Measurements from ENCODE around the gene GLE1.
"Not testable (repeated sequence)": the region's sequence is repeated elsewhere in the genome, so short reads cannot be mapped to it uniquely, and the experiment has no call there.

GLE1 gene

GRCh38 chr9:128550770-128551656 lies 46.5 kb downstream of the GLE1 start:
- no peak for DNase-seq (ENCODE audit: low read depth in 1 of 2, low spot score in 1 of 2)

- no peak for DNase-seq (ENCODE audit: low read depth in 1 of 2, low spot score in 1 of 2)
These were observed 47.2 kb downstream of the GLE1 start for GRCh38 chr9:128551657-128552152.

- peak; percentile 89 to 94 for DNase-seq (ENCODE audit: low read depth in 1 of 2, low spot score in 1 of 2)
These were observed 47.7 kb downstream of the GLE1 start, which contains the start of gene SPTAN1 for GRCh38 chr9:128552153-128552743. Gene SPTAN1, plus strand, starts transcription at chr9:128552587. Its CDS starts 14,154 bp downstream, at chr9:128566741.

GRCh38 chr9:128552744-128553440 lies 48.4 kb downstream of the GLE1 start:
- DNase-seq (ENCODE audit: low read depth in 1 of 2, low spot score in 1 of 2), result peak; percentile 34 to 42

- DNase-seq (ENCODE audit: low read depth in 1 of 2, low spot score in 1 of 2), result no peak
These were observed 49.2 kb downstream of the GLE1 start for GRCh38 chr9:128553728-128554127.

- DNase-seq (ENCODE audit: low read depth in 1 of 2, low spot score in 1 of 2), result peak in 1 of 2 donors; percentile 13
These were observed 49.8 kb downstream of the GLE1 start for GRCh38 chr9:128554155-128554862.

- DNase-seq (ENCODE audit: low read depth in 1 of 2, low spot score in 1 of 2), result no peak
These were observed 50.7 kb downstream of the GLE1 start for GRCh38 chr9:128555180-128555721.

- no peak for DNase-seq (ENCODE audit: low read depth in 1 of 2, low spot score in 1 of 2)
These were observed 51.8 kb downstream of the GLE1 start for GRCh38 chr9:128556276-128556675.

- DNase-seq (ENCODE audit: low read depth in 1 of 2, low spot score in 1 of 2), result no peak
These were observed 52.6 kb downstream of the GLE1 start for GRCh38 chr9:128556926-128557634.

- DNase-seq (ENCODE audit: low read depth in 1 of 2, low spot score in 1 of 2), result no peak
These were observed 54.2 kb downstream of the GLE1 start for GRCh38 chr9:128558431-128559310.

- no peak for DNase-seq (ENCODE audit: low read depth in 1 of 2, low spot score in 1 of 2)
These were observed 61.1 kb downstream of the GLE1 start for GRCh38 chr9:128565578-128565977.

- no peak for DNase-seq (ENCODE audit: low read depth in 1 of 2, low spot score in 1 of 2)
These were observed 64.1 kb downstream of the GLE1 start for GRCh38 chr9:128568470-128569078.

- no peak for DNase-seq (ENCODE audit: low read depth in 1 of 2, low spot score in 1 of 2)
These were observed 71.0 kb downstream of the GLE1 start for GRCh38 chr9:128575469-128575868.

- DNase-seq (ENCODE audit: low read depth in 1 of 2, low spot score in 1 of 2), result no peak
These were observed 71.4 kb downstream of the GLE1 start for GRCh38 chr9:128575916-128576315.

GRCh38 chr9:128577206-128577605 lies 72.7 kb downstream of the GLE1 start:
- DNase-seq (ENCODE audit: low read depth in 1 of 2, low spot score in 1 of 2), result no peak

- DNase-seq (ENCODE audit: low read depth in 1 of 2, low spot score in 1 of 2), result no peak
These were observed 74.7 kb downstream of the GLE1 start for GRCh38 chr9:128579194-128579593.

- DNase-seq (ENCODE audit: low read depth in 1 of 2, low spot score in 1 of 2), result no peak
These were observed 76.2 kb downstream of the GLE1 start for GRCh38 chr9:128580731-128581130.

GRCh38 chr9:128585155-128585554 lies 80.6 kb downstream of the GLE1 start:
- DNase-seq (ENCODE audit: low read depth in 1 of 2, low spot score in 1 of 2), result not testable (repeated sequence)

GRCh38 chr9:128586934-128587333 lies 82.4 kb downstream of the GLE1 start:
- DNase-seq (ENCODE audit: low read depth in 1 of 2, low spot score in 1 of 2), result not testable (repeated sequence)
